Breast epithelium (tissue), 4 donors: ENCODE data around the gene NHLRC2. TPM values are rescaled to one million over a fixed set of nuclear protein-coding genes. Genes with fewer than 3 reads are reported as not detected.

Experiments used
- DNase-seq, 2 donors: peaks; one replicate each; pipeline ENCODE4 v3.0.0-alpha.2; 2019; ENCODE audit warnings: low spot score in 2 of 2
- H3K27ac ChIP-seq, 2 donors: fragments of 200-600 bp; sonication (generic) in 1 of 2; one replicate each; pipeline ENCODE4 v1.5.1; 2016 to 2019; ENCODE audit warnings: mild to moderate bottlenecking in 1 of 2
- H3K27me3 ChIP-seq, 2 donors: fragments of 200-600 bp; sonication (generic) in 1 of 2; one replicate each; pipeline versions ENCODE4 v1.5.1 to v1.6.0; 2017 to 2019; ENCODE audit warnings: control low read depth in 1 of 2, mild to moderate bottlenecking in 1 of 2
- H3K36me3 ChIP-seq: fragments of 200-600 bp; one replicate; pipeline ENCODE4 v1.5.1; 2019
- H3K4me1 ChIP-seq, 2 donors: fragments of 200-600 bp; sonication (generic); one replicate each; pipeline ENCODE4 v1.5.1; 2016 to 2019; ENCODE audit warnings: control low read depth in 1 of 2
- H3K4me3 ChIP-seq, 3 donors: fragments of 200-600 bp; sonication (generic); 1 replicate in 2 of 3; 2 replicates in 1 of 3; pipeline ENCODE4 v1.5.1; 2016 to 2019; ENCODE audit warnings: mild to moderate bottlenecking in 3 of 3, moderate library complexity in 2 of 3
- H3K9me3 ChIP-seq, 2 donors: fragments of 200-600 bp; sonication (generic) in 1 of 2; one replicate each; pipeline ENCODE4 v1.5.1; 2016 to 2019; ENCODE audit warnings: control low read depth in 1 of 2
- CTCF ChIP-seq, 3 donors: fragments of 450-650 bp; IDR thresholded peaks; one replicate each; pipeline ENCODE4 v1.5.1; 2016 to 2017; ENCODE audit warnings: antibody characterized with exemption in 3 of 3, mild to moderate bottlenecking in 3 of 3, moderate library complexity in 3 of 3
- POLR2A ChIP-seq: fragments of 450-650 bp; IDR thresholded peaks from one replicate; pipeline ENCODE4 v1.6.1; 2016; ENCODE audit warnings: antibody characterized with exemption, mild to moderate bottlenecking, moderate library complexity
- POLR2AphosphoS5 ChIP-seq, 3 donors: sonication (generic); formaldehyde crosslinking; IDR thresholded peaks; one replicate each; pipeline ENCODE4 v1.6.1; 2017; ENCODE audit warnings: antibody characterized with exemption in 3 of 3
- intact Hi-C: fragments of 100-400 bp; cut with DNase I; formaldehyde crosslinking; loops from one replicate; pipeline ENCODE4 v1.15.1; 2023; ENCODE audit warnings: low total_unique reads
- total RNA-seq, 3 donors: library from RNA; depleted of rRNA; stranded (reverse); fragments of >200 nt; gene quantifications; one replicate each; pipeline ENCODE4 v1.1.0, GENCODE V29; 2016

Gene NHLRC2
- total RNA-seq, 3 donors from 2014 or later, result 36.4 to 84.3 (median 56.0) TPM

GRCh38 chr10:113869789-113870188 lies 15.3 kb downstream of the NHLRC2 start:
- DNase-seq, result no peak
- Histone ChIP-seq H3K36me3 (no peaks in the 10 kb centered on the region), H3K4me3 (no peak overlapping the region), H3K9me3 (peaks cover 7 to 19% of the 10 kb centered on the region in 2 donors), H3K4me1 (no peaks in the 10 kb centered on the region), H3K27ac (no peak overlapping the region), H3K27me3 (no peaks in the 10 kb centered on the region)
- TF ChIP-seq POLR2AphosphoS5 (IDR thresholded peaks at IDR 0.05), result no peak
- no peak for TF ChIP-seq POLR2A
- TF ChIP-seq CTCF (IDR thresholded peaks at IDR 0.05), result no peak
- intact Hi-C loops, result no loop called here

DNA sequence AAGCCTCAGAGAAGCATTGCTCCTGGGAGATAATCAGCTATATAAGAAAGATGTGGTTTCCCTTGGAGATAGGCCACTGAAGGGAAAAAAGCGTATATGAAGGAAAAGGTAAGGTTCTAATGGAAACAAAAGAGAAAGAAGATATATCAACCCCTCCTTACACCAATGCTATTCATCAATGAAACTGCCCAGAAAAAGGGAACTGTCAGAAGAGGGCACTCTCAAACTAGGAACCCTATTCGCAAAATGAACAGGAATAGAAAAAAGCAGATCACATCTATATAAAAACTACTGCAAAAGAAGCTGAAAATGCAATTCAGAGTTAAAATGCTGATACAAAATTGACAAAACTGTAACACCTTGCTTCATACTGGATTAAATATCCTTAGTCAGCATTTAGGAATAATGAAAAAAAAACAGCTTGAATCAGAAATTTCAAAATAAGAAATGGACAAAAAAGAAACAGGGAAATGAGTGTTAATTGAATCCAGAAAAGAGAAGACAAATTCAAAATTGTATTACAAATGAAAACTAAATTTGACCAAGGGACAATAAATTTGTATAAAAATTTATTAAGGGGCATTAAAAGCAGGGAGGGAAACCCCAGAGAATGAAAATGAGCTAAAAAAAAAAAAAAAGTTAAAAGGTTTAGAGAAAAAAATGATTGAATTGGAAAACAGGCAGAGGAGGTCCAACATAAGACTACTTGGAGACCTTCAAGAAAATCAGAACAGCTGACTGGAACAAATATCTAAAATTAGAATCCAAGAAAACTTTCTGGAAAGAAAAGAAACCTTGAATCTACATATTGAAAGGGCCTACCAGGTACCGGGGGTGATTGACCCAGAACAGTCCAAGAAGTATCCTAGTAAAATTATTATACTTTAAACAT lies 17.9 kb downstream of the NHLRC2 start:
- no peaks in the 10 kb centered on the region for H3K4me1 ChIP-seq
- intact Hi-C loops, result no loop called here
- H3K27me3 ChIP-seq, result no peaks in the 10 kb centered on the region
- TF ChIP-seq POLR2A, result no peak
- no peak for TF ChIP-seq CTCF (IDR thresholded peaks at IDR 0.05)
- TF ChIP-seq POLR2AphosphoS5 (IDR thresholded peaks at IDR 0.05), result no peak
- no peaks in the 10 kb centered on the region for H3K36me3 ChIP-seq
- H3K27ac ChIP-seq, result no peak overlapping the region
- no peak for DNase-seq
- peaks cover 7 to 19% of the 10 kb centered on the region in 2 donors for H3K9me3 ChIP-seq
- H3K4me3 ChIP-seq, result no peak overlapping the region

DNA sequence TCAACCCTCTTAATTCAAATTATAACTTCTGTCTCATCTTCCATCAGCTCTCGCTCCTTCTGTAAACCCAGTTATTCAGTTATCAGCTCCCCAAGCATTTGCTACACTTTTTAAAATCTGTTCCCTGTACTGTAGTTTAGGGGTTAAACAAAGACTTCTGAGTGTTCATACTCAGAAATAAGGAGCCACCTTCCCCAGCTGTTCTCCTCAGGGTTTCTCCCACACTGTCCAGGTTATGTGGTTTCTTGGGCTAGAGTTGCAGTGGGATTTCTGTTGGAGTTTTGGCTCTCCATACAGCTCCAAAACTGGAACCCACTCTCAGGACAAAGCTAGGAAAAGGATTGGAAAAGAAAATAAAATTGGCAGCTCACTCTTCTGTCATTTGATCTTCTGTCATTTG lies 20.8 kb downstream of the NHLRC2 start:
- H3K4me3 ChIP-seq, result no peak overlapping the region
- no peak for TF ChIP-seq CTCF (IDR thresholded peaks at IDR 0.05)
- no peak for TF ChIP-seq POLR2AphosphoS5 (IDR thresholded peaks at IDR 0.05)
- TF ChIP-seq POLR2A, result no peak
- intact Hi-C loops, result no loop called here
- no peaks in the 10 kb centered on the region for H3K4me1 ChIP-seq
- H3K27me3 ChIP-seq, result no peaks in the 10 kb centered on the region
- H3K27ac ChIP-seq, result no peak overlapping the region
- DNase-seq, result no peak
- H3K9me3 ChIP-seq, result peaks cover 7 to 19% of the 10 kb centered on the region in 2 donors
- H3K36me3 ChIP-seq, result no peaks in the 10 kb centered on the region

DNA sequence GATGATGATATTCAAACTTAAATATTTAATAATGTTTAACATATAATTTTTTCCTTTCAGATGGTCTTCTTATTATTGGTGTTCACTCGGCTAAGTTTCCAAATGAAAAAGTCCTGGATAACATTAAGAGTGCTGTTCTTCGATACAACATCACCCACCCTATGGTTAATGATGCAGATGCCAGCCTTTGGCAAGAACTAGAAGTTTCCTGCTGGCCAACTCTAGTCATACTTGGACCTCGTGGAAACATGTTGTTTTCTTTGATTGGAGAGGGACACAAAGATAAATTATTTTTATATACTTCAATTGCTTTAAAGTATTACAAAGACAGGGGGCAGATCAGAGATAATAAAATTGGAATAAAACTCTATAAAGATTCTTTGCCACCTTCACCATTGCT lies 22.0 kb downstream of the NHLRC2 start:
- Histone ChIP-seq H3K36me3 (no peaks in the 10 kb centered on the region), H3K27ac (no peak overlapping the region), H3K27me3 (no peaks in the 10 kb centered on the region), H3K4me3 (no peak overlapping the region), H3K4me1 (no peaks in the 10 kb centered on the region), H3K9me3 (peaks cover 7 to 19% of the 10 kb centered on the region in 2 donors)
- TF ChIP-seq POLR2A (no peak), CTCF (IDR thresholded peaks at IDR 0.05) (no peak), POLR2AphosphoS5 (IDR thresholded peaks at IDR 0.05) (no peak)
- intact Hi-C loops, result no loop called here
- no peak for DNase-seq

DNA sequence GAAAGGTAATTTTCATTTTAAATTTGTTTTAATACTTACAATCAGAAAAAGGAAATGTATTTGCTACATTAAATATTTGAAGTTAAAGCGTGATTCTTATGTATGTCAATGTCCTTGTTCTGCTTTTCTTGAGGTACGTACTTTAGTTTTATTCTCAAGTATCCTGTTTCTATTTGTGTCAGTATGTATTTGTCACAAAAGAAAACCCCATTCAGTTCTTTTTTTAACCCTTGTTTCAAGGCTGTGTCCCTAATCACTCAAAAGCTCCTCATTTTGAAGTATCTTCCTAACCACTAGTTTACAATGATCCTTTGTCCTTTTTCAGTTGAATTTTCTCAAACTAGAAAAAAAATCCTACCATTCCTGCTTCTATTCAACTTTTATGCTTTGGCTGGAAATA lies 25.2 kb downstream of the NHLRC2 start:
- Histone ChIP-seq H3K36me3 (no peaks in the 10 kb centered on the region), H3K27ac (no peak overlapping the region), H3K4me1 (no peaks in the 10 kb centered on the region), H3K27me3 (no peaks in the 10 kb centered on the region), H3K4me3 (no peak overlapping the region), H3K9me3 (no peaks in the 10 kb centered on the region)
- intact Hi-C loops, result no loop called here
- TF ChIP-seq POLR2A, result no peak
- TF ChIP-seq POLR2AphosphoS5 (IDR thresholded peaks at IDR 0.05), result no peak
- no peak for TF ChIP-seq CTCF (IDR thresholded peaks at IDR 0.05)
- DNase-seq, result no peak
